ENCODE measurements around the gene TOR2A.

GRCh38 chr9:127694890-127695720 lies 40.0 kb downstream of the TOR2A start:
- TF ChIP-seq POLR2AphosphoS5 (IDR thresholded peaks at IDR 0.05) = no peak
- TF ChIP-seq CTCF (IDR thresholded peaks at IDR 0.05) = no peak
- TF ChIP-seq POLR2A (IDR thresholded peaks at IDR 0.05) = no peak
